Fibroblast of skin of back (primary cell): ENCODE results near the gene BCAR1.
A peak's percentile ranks its signal among the peaks of the same experiment; 100 is the strongest.
"Not testable (repeated sequence)": the region's sequence is repeated elsewhere in the genome, so short reads cannot be mapped to it uniquely, and the experiment has no call there.

ENCODE experiments used
- DNase-seq: peaks from one replicate; pipeline ENCODE4 v3.0.0-alpha.2; 2013

Gene BCAR1

GRCh38 chr16:75224306-75225082 lies 26.9 kb downstream of the BCAR1 start:
- no peak for DNase-seq

- not testable (repeated sequence) for DNase-seq
Observed at GRCh38 chr16:75223129-75223528, 28.3 kb downstream of the BCAR1 start.

- no peak for DNase-seq
Observed at GRCh38 chr16:75222271-75222783, 29.1 kb downstream of the BCAR1 start.

GRCh38 chr16:75219838-75220237 lies 31.6 kb downstream of the BCAR1 start:
- DNase-seq: peak; percentile 30

GRCh38 chr16:75219088-75219487 lies 32.3 kb downstream of the BCAR1 start:
- DNase-seq: no peak

GRCh38 chr16:75218256-75219076 lies 33.0 kb downstream of the BCAR1 start, which contains the start of gene CTRB1:
Gene CTRB1, plus strand, starts transcription at chr16:75218988. Its CDS starts 20 bp downstream, at chr16:75219008.
- DNase-seq: no peak

GRCh38 chr16:75217389-75217851 lies 34.0 kb downstream of the BCAR1 start:
- no peak for DNase-seq

GRCh38 chr16:75216576-75216975 lies 34.8 kb downstream of the BCAR1 start:
- no peak for DNase-seq

GRCh38 chr16:75216127-75216526 lies 35.3 kb downstream of the BCAR1 start:
- no peak for DNase-seq

GRCh38 chr16:75211286-75211685 lies 40.1 kb downstream of the BCAR1 start:
- not testable (repeated sequence) for DNase-seq

- DNase-seq: no peak
Observed at GRCh38 chr16:75209944-75210343, 41.5 kb downstream of the BCAR1 start.

- not testable (repeated sequence) for DNase-seq
Observed at GRCh38 chr16:75209514-75209913, 41.9 kb downstream of the BCAR1 start.

- DNase-seq: no peak
Observed at GRCh38 chr16:75208861-75209505, 42.4 kb downstream of the BCAR1 start.

GRCh38 chr16:75208242-75208825 lies 43.1 kb downstream of the BCAR1 start:
- DNase-seq: no peak

GRCh38 chr16:75207831-75208230 lies 43.6 kb downstream of the BCAR1 start:
- DNase-seq: no peak

- DNase-seq: no peak
Observed at GRCh38 chr16:75206749-75207451, 44.5 kb downstream of the BCAR1 start, which contains the start of gene CTRB2. Gene CTRB2, minus strand, starts transcription at chr16:75207161. Its CDS starts 20 bp downstream, at chr16:75207141.

GRCh38 chr16:75205961-75206748 lies 45.3 kb downstream of the BCAR1 start:
- DNase-seq: not testable (repeated sequence)

- not testable (repeated sequence) for DNase-seq
Observed at GRCh38 chr16:75205438-75205837, 46.0 kb downstream of the BCAR1 start.

GRCh38 chr16:75204905-75205304 lies 46.5 kb downstream of the BCAR1 start:
- not testable (repeated sequence) for DNase-seq

GRCh38 chr16:75204410-75204758 lies 47.0 kb downstream of the BCAR1 start:
- DNase-seq: no peak
